Adipocyte (in vitro differentiated cells): ENCODE data around the gene FGF14.

Experiments used
- DNase-seq: peaks from one replicate; pipeline ENCODE4 v3.0.0-alpha.2; 2015; ENCODE audit warnings: low read depth
- H3K27me3 ChIP-seq: replicated peaks from 2 replicates; pipeline ENCODE4 v1.7.0; 2013; ENCODE audit warnings: mild to moderate bottlenecking, low read length, moderate library complexity; ENCODE audit not compliant: control insufficient read depth, insufficient read depth
- H3K36me3 ChIP-seq: 2 replicates; pipeline ENCODE4 v1.7.0; 2013; ENCODE audit warnings: low read length, mild to moderate bottlenecking, moderate library complexity; ENCODE audit not compliant: control insufficient read depth, insufficient read depth, severe bottlenecking
- H3K4me1 ChIP-seq: 2 replicates; pipeline ENCODE4 v1.7.0; 2013; ENCODE audit warnings: mild to moderate bottlenecking, low read length, moderate library complexity; ENCODE audit not compliant: control insufficient read depth, insufficient read depth
- H3K4me3 ChIP-seq: 2 replicates; pipeline ENCODE4 v1.7.0; 2013; ENCODE audit warnings: mild to moderate bottlenecking, low read length, moderate library complexity
- H3K9ac ChIP-seq: 2 replicates; pipeline ENCODE4 v1.7.0; 2013; ENCODE audit warnings: mild to moderate bottlenecking, low read length, moderate library complexity
- H3K9me3 ChIP-seq: 2 replicates; pipeline ENCODE4 v1.7.0; 2013; ENCODE audit warnings: mild to moderate bottlenecking, low read length, moderate library complexity; ENCODE audit not compliant: control insufficient read depth

Gene FGF14

GRCh38 chr13:101774393-101774792 is 627.5 kb downstream of the FGF14 start:
- Histone ChIP-seq H3K4me1 (peaks cover 10% of the 10 kb centered on the region), H3K27me3 (no peaks in the 10 kb centered on the region), H3K4me3 (no peak overlapping the region), H3K9me3 (no peaks in the 10 kb centered on the region), H3K36me3 (no peaks in the 10 kb centered on the region), H3K9ac (no peak overlapping the region)
- DNase-seq: no peak

GRCh38 chr13:101773062-101773461 is 628.8 kb downstream of the FGF14 start:
- H3K9ac ChIP-seq: no peak overlapping the region
- peak; percentile 58 for DNase-seq
- no peak overlapping the region for H3K4me3 ChIP-seq

GRCh38 chr13:101767131-101767530 is 634.7 kb downstream of the FGF14 start:
- Histone ChIP-seq H3K36me3 (no peaks in the 10 kb centered on the region), H3K9me3 (no peaks in the 10 kb centered on the region), H3K4me1 (no peaks in the 10 kb centered on the region), H3K27me3 (no peaks in the 10 kb centered on the region), H3K9ac (no peak overlapping the region), H3K4me3 (no peak overlapping the region)
- DNase-seq: no peak

More at GRCh38 chr13:101773062-101773461, 628.8 kb downstream of the FGF14 start:
- H3K27me3 ChIP-seq: no peaks in the 10 kb centered on the region
- H3K36me3 ChIP-seq: no peaks in the 10 kb centered on the region
- H3K9me3 ChIP-seq: no peaks in the 10 kb centered on the region
- H3K4me1 ChIP-seq: peaks cover 10% of the 10 kb centered on the region

GRCh38 chr13:101763191-101763590 is 638.7 kb downstream of the FGF14 start:
- Histone ChIP-seq H3K36me3 (no peaks in the 10 kb centered on the region), H3K4me3 (no peak overlapping the region), H3K4me1 (no peaks in the 10 kb centered on the region), H3K27me3 (no peaks in the 10 kb centered on the region), H3K9me3 (no peaks in the 10 kb centered on the region), H3K9ac (no peak overlapping the region)
- DNase-seq: no peak

GRCh38 chr13:101757446-101758039 is 644.3 kb downstream of the FGF14 start:
- peak; percentile 70 for DNase-seq
- Histone ChIP-seq H3K9me3 (no peaks in the 10 kb centered on the region), H3K4me3 (no peak overlapping the region), H3K9ac (no peak overlapping the region), H3K4me1 (no peaks in the 10 kb centered on the region), H3K36me3 (no peaks in the 10 kb centered on the region), H3K27me3 (no peaks in the 10 kb centered on the region)

GRCh38 chr13:101755228-101755887 is 646.5 kb downstream of the FGF14 start:
- Histone ChIP-seq H3K4me1 (peaks cover 12% of the 10 kb centered on the region), H3K4me3 (no peak overlapping the region), H3K36me3 (no peaks in the 10 kb centered on the region), H3K9me3 (no peaks in the 10 kb centered on the region), H3K9ac (no peak overlapping the region), H3K27me3 (no peaks in the 10 kb centered on the region)
- DNase-seq: no peak

- Histone ChIP-seq H3K4me1 (peaks cover 12% of the 10 kb centered on the region), H3K9ac (no peak overlapping the region), H3K4me3 (no peak overlapping the region), H3K27me3 (no peaks in the 10 kb centered on the region), H3K9me3 (no peaks in the 10 kb centered on the region), H3K36me3 (no peaks in the 10 kb centered on the region)
- DNase-seq: no peak
These were observed 649.4 kb downstream of the FGF14 start for GRCh38 chr13:101752432-101752831.

GRCh38 chr13:101751488-101751887 is 650.4 kb downstream of the FGF14 start:
- Histone ChIP-seq H3K9ac (no peak overlapping the region), H3K9me3 (no peaks in the 10 kb centered on the region), H3K4me3 (no peak overlapping the region), H3K27me3 (no peaks in the 10 kb centered on the region), H3K36me3 (no peaks in the 10 kb centered on the region), H3K4me1 (peaks cover 12% of the 10 kb centered on the region)
- DNase-seq: peak; percentile 85

- no peaks in the 10 kb centered on the region for H3K36me3 ChIP-seq
- peaks cover 12% of the 10 kb centered on the region for H3K4me1 ChIP-seq
- DNase-seq: no peak
- no peaks in the 10 kb centered on the region for H3K9me3 ChIP-seq
- H3K9ac ChIP-seq: no peak overlapping the region
- no peak overlapping the region for H3K4me3 ChIP-seq
- no peaks in the 10 kb centered on the region for H3K27me3 ChIP-seq
These were observed 652.3 kb downstream of the FGF14 start for GRCh38 chr13:101749584-101749983.

GRCh38 chr13:101747039-101747438 is 654.8 kb downstream of the FGF14 start:
- peaks cover 7% of the 10 kb centered on the region for H3K4me1 ChIP-seq
- no peaks in the 10 kb centered on the region for H3K27me3 ChIP-seq
- H3K9me3 ChIP-seq: no peaks in the 10 kb centered on the region
- no peak overlapping the region for H3K9ac ChIP-seq
- H3K4me3 ChIP-seq: no peak overlapping the region
- no peaks in the 10 kb centered on the region for H3K36me3 ChIP-seq
- DNase-seq: no peak

GRCh38 chr13:101746513-101746912 is 655.3 kb downstream of the FGF14 start:
- no peak for DNase-seq
- H3K9ac ChIP-seq: no peak overlapping the region
- H3K9me3 ChIP-seq: no peaks in the 10 kb centered on the region
- H3K36me3 ChIP-seq: no peaks in the 10 kb centered on the region
- no peaks in the 10 kb centered on the region for H3K27me3 ChIP-seq
- no peak overlapping the region for H3K4me3 ChIP-seq
- H3K4me1 ChIP-seq: peaks cover 4% of the 10 kb centered on the region
